Keratinocyte (primary cell): Measurements from ENCODE around the gene CD177.

Experiments
- CTCF ChIP-seq, 3 experiments: IDR thresholded peaks in 1 of 3; conservative IDR thresholded peaks in 1 of 3; optimal IDR thresholded peaks in 1 of 3; 2 replicates in 2 of 3; 3 replicates in 1 of 3; pipeline versions ENCODE3 to v1.5.1; 2011; ENCODE audit warnings: low read length in 3 of 3, mild to moderate bottlenecking in 3 of 3, moderate library complexity in 2 of 3, control low read depth in 1 of 3, inconsistent platforms in 1 of 3; ENCODE audit not compliant: insufficient read depth in 2 of 3; ENCODE audit errors: extremely low read depth in 1 of 3
- EZH2 ChIP-seq: IDR thresholded peaks from one replicate; pipeline ENCODE4 v1.6.1; 2012; ENCODE audit warnings: inconsistent platforms, mild to moderate bottlenecking, low read length, moderate library complexity

- no peak for TF ChIP-seq EZH2
- no peak for TF ChIP-seq CTCF (optimal IDR thresholded peaks at IDR 0.05 in 1 of 3, IDR thresholded peaks at IDR 0.05 in 1 of 3, conservative IDR thresholded peaks at IDR 0.05 in 1 of 3; ENCODE audit: extremely low read depth in 1 of 3, insufficient read depth in 2 of 3, low read length in 3 of 3)
These were observed 32.9 kb upstream of the CD177 start for GRCh38 chr19:43320546-43320945.
